Measurements from ENCODE around the gene ANKRD55.

DNA sequence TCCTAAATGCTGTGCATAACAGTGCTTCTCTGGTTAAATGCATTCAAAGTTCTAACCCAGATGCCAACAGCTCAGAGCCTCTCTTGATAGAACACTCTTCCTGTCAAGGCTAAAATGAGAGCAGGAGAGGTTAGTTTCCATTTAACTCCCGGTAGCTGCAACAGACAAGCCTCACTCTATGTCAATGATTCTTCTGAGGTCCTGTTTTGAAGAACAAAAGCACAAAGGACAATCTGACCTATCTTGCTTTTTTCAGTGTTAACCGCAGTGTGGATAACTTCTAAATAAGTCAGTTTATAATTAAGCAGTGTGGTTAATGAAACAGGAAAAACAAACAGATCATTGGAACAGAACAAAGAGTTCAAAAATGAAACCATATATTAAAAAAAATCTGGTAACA lies 80.7 kb downstream of the ANKRD55 start:
- TF ChIP-seq, protein P1, sequence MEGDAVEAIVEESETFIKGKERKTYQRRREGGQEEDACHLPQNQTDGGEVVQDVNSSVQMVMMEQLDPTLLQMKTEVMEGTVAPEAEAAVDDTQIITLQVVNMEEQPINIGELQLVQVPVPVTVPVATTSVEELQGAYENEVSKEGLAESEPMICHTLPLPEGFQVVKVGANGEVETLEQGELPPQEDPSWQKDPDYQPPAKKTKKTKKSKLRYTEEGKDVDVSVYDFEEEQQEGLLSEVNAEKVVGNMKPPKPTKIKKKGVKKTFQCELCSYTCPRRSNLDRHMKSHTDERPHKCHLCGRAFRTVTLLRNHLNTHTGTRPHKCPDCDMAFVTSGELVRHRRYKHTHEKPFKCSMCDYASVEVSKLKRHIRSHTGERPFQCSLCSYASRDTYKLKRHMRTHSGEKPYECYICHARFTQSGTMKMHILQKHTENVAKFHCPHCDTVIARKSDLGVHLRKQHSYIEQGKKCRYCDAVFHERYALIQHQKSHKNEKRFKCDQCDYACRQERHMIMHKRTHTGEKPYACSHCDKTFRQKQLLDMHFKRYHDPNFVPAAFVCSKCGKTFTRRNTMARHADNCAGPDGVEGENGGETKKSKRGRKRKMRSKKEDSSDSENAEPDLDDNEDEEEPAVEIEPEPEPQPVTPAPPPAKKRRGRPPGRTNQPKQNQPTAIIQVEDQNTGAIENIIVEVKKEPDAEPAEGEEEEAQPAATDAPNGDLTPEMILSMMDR (conservative IDR thresholded peaks at IDR 0.05; ENCODE audit: low read length) = no peak
- TF ChIP-seq EZH2phosphoT487 (IDR thresholded peaks at IDR 0.05; ENCODE audit: borderline replicate concordance, low read depth, low read length) = no peak
